Inflammatory macrophage treated with lipopolysaccharide for 1 hour (primary cell): ENCODE data around the gene SYCP2L.
"Not testable (repeated sequence)": the region's sequence is repeated elsewhere in the genome, so short reads cannot be mapped to it uniquely, and the experiment has no call there.

ENCODE experiments used
- DNase-seq, 2 donors: peaks; one replicate each; pipeline ENCODE4 v3.0.0-alpha.2; 2020 to 2022

Gene SYCP2L

GRCh38 chr6:10880366-10880765, 6.5 kb upstream of the SYCP2L start:
- DNase-seq: no peak

GRCh38 chr6:10882253-10882630, 4.6 kb upstream of the SYCP2L start:
- not testable (repeated sequence) for DNase-seq

GRCh38 chr6:10882657-10883171, 4.1 kb upstream of the SYCP2L start:
- peak in 1 of 2 donors; percentile 41 for DNase-seq

- DNase-seq: no peak
Measured at GRCh38 chr6:10883312-10884244, 3.3 kb upstream of the SYCP2L start.

- no peak for DNase-seq
Measured at GRCh38 chr6:10884245-10884972, 2.4 kb upstream of the SYCP2L start.

- DNase-seq: not testable (repeated sequence)
Measured at GRCh38 chr6:10886365-10886690, 524 bp upstream of the SYCP2L start.

GRCh38 chr6:10890151-10890550, 3.3 kb downstream of the SYCP2L start:
- DNase-seq: no peak

GRCh38 chr6:10891960-10892359, 5.1 kb downstream of the SYCP2L start:
- no peak for DNase-seq

- DNase-seq: no peak
Measured at GRCh38 chr6:10894958-10895357, 8.1 kb downstream of the SYCP2L start.

GRCh38 chr6:10896691-10897090, 9.8 kb downstream of the SYCP2L start:
- DNase-seq: no peak

GRCh38 chr6:10901770-10902169, 14.9 kb downstream of the SYCP2L start:
- DNase-seq: peak; percentile 67

GRCh38 chr6:10904015-10904414, 17.2 kb downstream of the SYCP2L start:
- DNase-seq: no peak

GRCh38 chr6:10908228-10908627, 21.4 kb downstream of the SYCP2L start:
- no peak for DNase-seq

GRCh38 chr6:10919520-10919919, 32.7 kb downstream of the SYCP2L start:
- DNase-seq: not testable (repeated sequence)

- no peak for DNase-seq
Measured at GRCh38 chr6:10933126-10933525, 46.3 kb downstream of the SYCP2L start.

GRCh38 chr6:10939840-10940239, 53.0 kb downstream of the SYCP2L start:
- no peak for DNase-seq

- DNase-seq: no peak
Measured at GRCh38 chr6:10945845-10946244, 59.0 kb downstream of the SYCP2L start.

GRCh38 chr6:10947966-10948365, 61.1 kb downstream of the SYCP2L start:
- DNase-seq: no peak

- DNase-seq: no peak
Measured at GRCh38 chr6:10949579-10950490, 63.0 kb downstream of the SYCP2L start.

- DNase-seq: peak; percentile 4 to 33
Measured at GRCh38 chr6:10951675-10952282, 64.9 kb downstream of the SYCP2L start.

GRCh38 chr6:10954590-10955010, 67.7 kb downstream of the SYCP2L start:
- peak; percentile 39 to 83 for DNase-seq

- no peak for DNase-seq
Measured at GRCh38 chr6:10956776-10957175, 69.9 kb downstream of the SYCP2L start.
